ENCODE measurements around the gene SCCPDH. TPM values are rescaled to one million over a fixed set of nuclear protein-coding genes. Genes with fewer than 3 reads are reported as not detected.
"Not testable (repeated sequence)": the region's sequence is repeated elsewhere in the genome, so short reads cannot be mapped to it uniquely, and the experiment has no call there.

SCCPDH gene
- polyA plus RNA-seq, 6 donors from 2014 or later: 5.6 to 13.4 (median 10.7) TPM

- H3K4me3 Mint-ChIP-seq: no peak overlapping the region
- H3K27ac Mint-ChIP-seq: no peak overlapping the region
- DNase-seq (no peak), ATAC-seq (ENCODE audit: low read depth in 2 of 2) (no peak)
- peaks cover 0 to 16% (median 9%) of the 10 kb centered on the region in 7 donors for H3K9me3 Mint-ChIP-seq
- peaks cover 12 to 15% of the 10 kb centered on the region in 2 donors for H3K36me3 Mint-ChIP-seq
- no peaks in the 10 kb centered on the region for H3K4me1 Mint-ChIP-seq
- no peaks in the 10 kb centered on the region for H3K27me3 Mint-ChIP-seq
Observed at GRCh38 chr1:246734866-246735265, 10.7 kb downstream of the SCCPDH start.

- no peak for DNase-seq
- ATAC-seq (ENCODE audit: low read depth in 2 of 2): no peak
- H3K9me3 Mint-ChIP-seq: peaks cover 0 to 15% (median 5%) of the 10 kb centered on the region in 7 donors
- no peaks in the 10 kb centered on the region for H3K27me3 Mint-ChIP-seq
- H3K36me3 Mint-ChIP-seq: peaks cover 7 to 8% of the 10 kb centered on the region in 2 donors
- H3K27ac Mint-ChIP-seq: no peak overlapping the region
- no peaks in the 10 kb centered on the region for H3K4me1 Mint-ChIP-seq
- H3K4me3 Mint-ChIP-seq: no peak overlapping the region
Observed at GRCh38 chr1:246735735-246736134, 11.5 kb downstream of the SCCPDH start.

GRCh38 chr1:246742396-246742795 lies 18.2 kb downstream of the SCCPDH start:
- H3K27ac Mint-ChIP-seq: no peak overlapping the region
- no peak overlapping the region for H3K4me3 Mint-ChIP-seq
- ATAC-seq (ENCODE audit: low read depth in 2 of 2) (no peak), DNase-seq (no peak)
- no peaks in the 10 kb centered on the region for H3K27me3 Mint-ChIP-seq
- no peaks in the 10 kb centered on the region for H3K4me1 Mint-ChIP-seq
- H3K9me3 Mint-ChIP-seq: peaks cover 2 to 28% (median 15%) of the 10 kb centered on the region in 7 donors
- H3K36me3 Mint-ChIP-seq: peaks cover 17 to 24% of the 10 kb centered on the region in 2 donors

GRCh38 chr1:246746155-246746554 lies 21.9 kb downstream of the SCCPDH start:
- H3K4me1 Mint-ChIP-seq; H3K27ac Mint-ChIP-seq; DNase-seq; ATAC-seq (ENCODE audit: low read depth in 2 of 2); H3K4me3 Mint-ChIP-seq; H3K27me3 Mint-ChIP-seq: not testable (repeated sequence)
- peaks cover 4 to 23% (median 8%) of the 10 kb centered on the region in 7 donors for H3K9me3 Mint-ChIP-seq
- peaks cover 10 to 22% of the 10 kb centered on the region in 2 donors for H3K36me3 Mint-ChIP-seq

DNA sequence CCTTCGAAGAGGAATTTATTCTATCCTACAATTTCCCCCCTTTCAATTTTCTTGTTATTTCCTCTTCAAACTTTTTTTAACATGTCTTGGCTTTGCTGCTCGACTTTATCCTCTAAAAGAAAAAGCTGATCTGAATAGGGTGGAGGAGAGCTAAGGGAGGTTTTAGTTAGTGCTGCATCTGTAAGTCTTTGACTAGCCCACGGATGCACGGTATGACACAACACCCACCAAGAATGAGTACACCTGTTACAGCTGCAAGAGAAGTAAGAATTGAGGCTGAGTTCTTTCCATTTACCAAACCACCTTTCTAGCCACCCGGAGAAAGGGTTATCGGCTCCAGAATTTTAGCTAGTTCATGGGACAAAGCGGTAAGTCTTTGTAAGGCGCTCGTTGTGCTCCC lies 23.8 kb downstream of the SCCPDH start:
- DNase-seq (no peak), ATAC-seq (ENCODE audit: low read depth in 2 of 2) (no peak)
- H3K9me3 Mint-ChIP-seq: peaks cover 0 to 7% (median 2%) of the 10 kb centered on the region in 7 donors
- no peaks in the 10 kb centered on the region for H3K4me1 Mint-ChIP-seq
- H3K36me3 Mint-ChIP-seq: peaks cover under 1 to 16% of the 10 kb centered on the region in 2 donors
- H3K27ac Mint-ChIP-seq: peak overlapping the region in 1 of 6 donors; percentile 46
- H3K4me3 Mint-ChIP-seq: no peak overlapping the region
- no peaks in the 10 kb centered on the region for H3K27me3 Mint-ChIP-seq

- H3K27me3 Mint-ChIP-seq: no peaks in the 10 kb centered on the region
- no peak overlapping the region for H3K27ac Mint-ChIP-seq
- ATAC-seq (ENCODE audit: low read depth in 2 of 2) (no peak), DNase-seq (no peak)
- peaks cover 0 to 5% (median 2%) of the 10 kb centered on the region in 7 donors for H3K9me3 Mint-ChIP-seq
- H3K4me3 Mint-ChIP-seq: no peak overlapping the region
- H3K4me1 Mint-ChIP-seq: no peaks in the 10 kb centered on the region
- H3K36me3 Mint-ChIP-seq: peaks cover 0 to 15% of the 10 kb centered on the region in 2 donors
Observed at GRCh38 chr1:246748867-246749266, 24.7 kb downstream of the SCCPDH start.

- Mint-ChIP-seq H3K4me3 (no peak overlapping the region), H3K9me3 (peaks cover 0 to 2% (median 0%) of the 10 kb centered on the region in 7 donors), H3K36me3 (peaks cover 0 to 8% of the 10 kb centered on the region in 2 donors)
Observed at GRCh38 chr1:246750752-246751151, 26.5 kb downstream of the SCCPDH start.

GRCh38 chr1:246753670-246754535 lies 29.7 kb downstream of the SCCPDH start:
- no peak overlapping the region for H3K27ac Mint-ChIP-seq
- ATAC-seq (ENCODE audit: low read depth in 2 of 2): peak; percentile 84 to 88
- H3K27me3 Mint-ChIP-seq: no peaks in the 10 kb centered on the region
- H3K9me3 Mint-ChIP-seq: no peaks in the 10 kb centered on the region
- peak; percentile 51 for DNase-seq
- H3K4me3 Mint-ChIP-seq: no peak overlapping the region
- H3K36me3 Mint-ChIP-seq: no peaks in the 10 kb centered on the region
- H3K4me1 Mint-ChIP-seq: peaks cover 1 to 2% (median 2%) of the 10 kb centered on the region in 3 donors

More at GRCh38 chr1:246750752-246751151, 26.5 kb downstream of the SCCPDH start:
- ATAC-seq (ENCODE audit: low read depth in 2 of 2): no peak
- no peaks in the 10 kb centered on the region for H3K4me1 Mint-ChIP-seq
- DNase-seq: no peak
- H3K27me3 Mint-ChIP-seq: no peaks in the 10 kb centered on the region
- H3K27ac Mint-ChIP-seq: no peak overlapping the region

GRCh38 chr1:246755419-246755818 lies 31.2 kb downstream of the SCCPDH start:
- Mint-ChIP-seq H3K4me3 (no peak overlapping the region), H3K27ac (no peak overlapping the region), H3K4me1 (peaks cover 4 to 8% (median 6%) of the 10 kb centered on the region in 3 donors), H3K9me3 (no peaks in the 10 kb centered on the region), H3K36me3 (peaks cover 0 to 2% of the 10 kb centered on the region in 2 donors), H3K27me3 (no peaks in the 10 kb centered on the region)
- ATAC-seq (ENCODE audit: low read depth in 2 of 2): no peak
- no peak for DNase-seq

DNA sequence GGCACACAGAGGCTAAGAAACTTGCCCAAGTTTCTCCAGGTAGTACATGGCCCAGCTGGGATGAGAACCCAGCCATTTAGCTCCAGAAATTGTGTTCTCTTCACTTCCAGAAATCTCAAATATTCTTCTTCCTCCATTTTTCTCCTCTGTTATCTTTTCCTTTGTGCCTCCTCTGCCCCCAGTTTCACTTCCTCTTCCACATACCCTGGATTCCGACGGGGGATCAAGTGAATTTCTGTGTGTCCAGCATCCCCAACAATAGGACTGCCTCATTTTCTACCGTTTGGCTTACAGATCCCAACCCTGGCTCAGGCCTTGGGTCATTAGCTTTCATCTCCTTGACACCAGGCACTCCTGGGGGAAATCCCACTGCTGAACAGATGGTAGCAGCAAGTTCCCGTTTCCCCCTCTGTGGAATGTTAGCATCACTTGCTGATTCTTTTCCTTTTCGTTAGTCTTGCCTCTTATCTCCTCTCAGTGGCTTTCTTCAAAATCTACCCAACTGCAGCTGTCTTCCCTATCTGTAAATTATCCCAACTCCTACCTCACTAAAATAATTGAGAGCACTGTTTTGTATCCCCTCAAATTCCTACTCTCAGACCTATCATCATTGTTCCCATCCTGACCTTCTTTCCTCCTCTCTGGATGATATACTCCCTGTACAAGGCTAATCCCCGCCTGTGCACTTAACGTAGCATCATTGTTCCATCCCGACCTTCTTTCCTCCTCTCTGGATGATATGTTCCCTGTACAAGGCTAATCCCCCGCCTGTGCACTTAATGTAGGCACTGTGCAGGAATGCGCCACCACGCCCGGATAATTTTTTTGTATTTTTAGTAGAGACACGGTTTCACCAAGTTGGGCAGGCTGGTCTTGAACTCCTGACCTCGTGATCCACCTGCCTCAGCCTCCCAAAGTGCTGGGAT lies 36.5 kb downstream of the SCCPDH start:
- DNase-seq (no peak), ATAC-seq (ENCODE audit: low read depth in 2 of 2) (no peak)
- H3K27me3 Mint-ChIP-seq: no peaks in the 10 kb centered on the region
- peak overlapping the region in 1 of 6 donors; percentile 69 for H3K27ac Mint-ChIP-seq
- no peak overlapping the region for H3K4me3 Mint-ChIP-seq
- H3K9me3 Mint-ChIP-seq: no peaks in the 10 kb centered on the region
- peaks cover 4 to 8% (median 6%) of the 10 kb centered on the region in 3 donors for H3K4me1 Mint-ChIP-seq
- peaks cover 0 to 8% of the 10 kb centered on the region in 2 donors for H3K36me3 Mint-ChIP-seq

- no peaks in the 10 kb centered on the region for H3K9me3 Mint-ChIP-seq
- no peak overlapping the region for H3K4me3 Mint-ChIP-seq
- H3K36me3 Mint-ChIP-seq: peaks cover 0 to 8% of the 10 kb centered on the region in 2 donors
Observed at GRCh38 chr1:246761396-246761795, 37.2 kb downstream of the SCCPDH start.

GRCh38 chr1:246765521-246765920 lies 41.3 kb downstream of the SCCPDH start:
- ATAC-seq (ENCODE audit: low read depth in 2 of 2): no peak

More at GRCh38 chr1:246761396-246761795, 37.2 kb downstream of the SCCPDH start:
- peaks cover 4 to 8% (median 6%) of the 10 kb centered on the region in 3 donors for H3K4me1 Mint-ChIP-seq
- peak overlapping the region in 1 of 6 donors; percentile 4 for H3K27ac Mint-ChIP-seq
- DNase-seq (no peak), ATAC-seq (ENCODE audit: low read depth in 2 of 2) (no peak)
- H3K27me3 Mint-ChIP-seq: no peaks in the 10 kb centered on the region

DNA sequence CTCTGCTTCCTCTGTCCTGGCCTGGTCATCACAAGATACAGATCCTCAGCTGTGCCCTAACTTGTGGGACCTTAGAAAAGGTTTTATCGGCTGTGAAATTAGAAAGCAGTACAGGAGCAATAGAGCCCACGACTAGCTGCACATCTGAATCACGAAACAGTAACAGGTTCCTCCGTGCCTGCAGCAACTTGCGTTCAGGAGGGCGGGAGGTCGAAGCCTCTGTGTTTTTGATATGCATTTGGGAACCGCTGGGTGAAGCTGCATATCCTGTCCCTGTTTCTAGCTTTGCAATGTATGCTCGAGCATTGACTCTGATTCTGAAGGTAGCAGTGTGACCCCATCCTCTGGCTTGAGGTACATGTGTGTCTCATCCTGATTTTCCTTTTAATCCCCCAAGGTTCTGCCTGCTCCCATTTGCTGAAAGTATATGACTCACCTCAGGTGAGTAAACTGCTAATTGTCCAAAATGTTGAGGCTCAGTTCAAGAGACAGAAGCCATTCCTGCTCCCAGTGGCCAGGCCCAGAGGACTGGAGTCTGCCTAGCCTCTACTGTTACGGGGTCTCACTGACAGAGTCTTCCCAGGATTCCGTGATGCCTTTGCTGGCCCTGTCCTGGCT lies 44.3 kb downstream of the SCCPDH start:
- Mint-ChIP-seq H3K27ac (peak overlapping the region in 1 of 6 donors; percentile 63), H3K4me1 (peaks cover 0 to 11% (median 8%) of the 10 kb centered on the region in 3 donors), H3K27me3 (no peaks in the 10 kb centered on the region), H3K36me3 (no peaks in the 10 kb centered on the region), H3K9me3 (no peaks in the 10 kb centered on the region), H3K4me3 (no peak overlapping the region)
- ATAC-seq (ENCODE audit: low read depth in 2 of 2) (no peak), DNase-seq (no peak)

More at GRCh38 chr1:246765521-246765920, 41.3 kb downstream of the SCCPDH start:
- H3K27me3 Mint-ChIP-seq: no peaks in the 10 kb centered on the region
- no peak overlapping the region for H3K4me3 Mint-ChIP-seq
- no peak for DNase-seq
- H3K27ac Mint-ChIP-seq: no peak overlapping the region
- H3K4me1 Mint-ChIP-seq: no peaks in the 10 kb centered on the region
- no peaks in the 10 kb centered on the region for H3K9me3 Mint-ChIP-seq
- H3K36me3 Mint-ChIP-seq: peaks cover 0 to 5% of the 10 kb centered on the region in 2 donors
